ENCODE results near the gene KHSRP.

GRCh38 chr19:6417713-6418561 is 6.7 kb downstream of the KHSRP start:
- peak; percentile 36 for TF ChIP-seq CTCF (conservative IDR thresholded peaks at IDR 0.05; ENCODE audit: low read depth, low read length)
- no peak for TF ChIP-seq POLR2A (IDR thresholded peaks at IDR 0.05; ENCODE audit: low read depth, low read length)
- peak; percentile 37 for TF ChIP-seq RAD21 (IDR thresholded peaks at IDR 0.05; ENCODE audit: low read length)
- TF ChIP-seq RCOR1 (IDR thresholded peaks at IDR 0.05; ENCODE audit: insufficient replicate concordance, low read length) = no peak
- peak; percentile 32; the same call in 1 of the 2 replicates for TF ChIP-seq SMC3 (IDR thresholded peaks at IDR 0.05; ENCODE audit: low read depth, low read length)
- no peak for TF ChIP-seq RFX5 (IDR thresholded peaks at IDR 0.05; ENCODE audit: low read depth, low read length)
- no peak for TF ChIP-seq CEBPB (IDR thresholded peaks at IDR 0.05; ENCODE audit: low read depth, low read length)
- peak; percentile 58; the same call in 1 of the 2 replicates for TF ChIP-seq MAZ (IDR thresholded peaks at IDR 0.05; ENCODE audit: borderline replicate concordance, low read depth, low read length)
- TF ChIP-seq MXI1 (IDR thresholded peaks at IDR 0.05; ENCODE audit: borderline replicate concordance, low read depth, low read length) = no peak
- TF ChIP-seq USF2 (IDR thresholded peaks at IDR 0.05; ENCODE audit: low read depth, low read length) = no peak
- no peak for TF ChIP-seq FOS (IDR thresholded peaks at IDR 0.05; ENCODE audit: low read depth, low read length)
- TF ChIP-seq NFE2L2 (IDR thresholded peaks at IDR 0.05; ENCODE audit: low read depth, low read length) = no peak
- TF ChIP-seq BHLHE40 (IDR thresholded peaks at IDR 0.05; ENCODE audit: low read depth, low read length) = no peak

All from IMR-90 (cell line).